B cell (primary cell): ENCODE measurements around the gene TRIM22.
"Not testable (repeated sequence)": the region's sequence is repeated elsewhere in the genome, so short reads cannot be mapped to it uniquely, and the experiment has no call there.

Source experiments
- CTCF ChIP-seq: fragments of 200-600 bp; IDR thresholded peaks from one replicate; pipeline ENCODE4 v1.8.0; 2022; ENCODE audit warnings: antibody characterized with exemption, mild to moderate bottlenecking
- EZH2 ChIP-seq: IDR thresholded peaks from 2 replicates; pipeline ENCODE4 v1.6.1; 2012; ENCODE audit warnings: borderline replicate concordance, low read depth, mild to moderate bottlenecking, moderate library complexity, low read length; ENCODE audit not compliant: insufficient read depth, poor library complexity, severe bottlenecking

- TF ChIP-seq CTCF, EZH2: not testable (repeated sequence)
These were observed 6.6 kb upstream of the TRIM22 start for GRCh38 chr11:5682890-5683441.
